ENCODE measurements around the gene PDCD10.

Gene PDCD10

DNA sequence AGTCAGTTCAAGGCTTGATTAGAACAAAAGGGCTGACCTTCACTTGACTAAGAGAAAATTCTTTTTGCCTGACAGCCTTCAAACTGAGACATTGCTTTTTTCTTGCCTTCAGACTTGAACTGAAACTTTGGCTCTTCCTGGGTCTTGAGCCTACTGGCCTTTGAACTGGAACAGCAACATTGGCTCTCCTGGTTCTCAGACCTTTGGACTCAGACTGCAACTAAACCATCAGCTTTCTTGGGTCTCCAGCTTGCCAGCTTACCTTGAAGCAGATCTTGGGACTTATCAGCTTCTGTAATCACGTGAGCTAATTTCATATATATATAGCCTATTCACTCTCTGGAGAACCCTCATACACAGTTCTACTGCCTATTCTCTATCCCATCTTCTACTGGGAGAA is 61.5 kb downstream of the PDCD10 start:
- Histone ChIP-seq H3K9ac (ENCODE audit: low read length) (no peak overlapping the region), H3K18ac (ENCODE audit: low read length) (no peak overlapping the region), H4K8ac (ENCODE audit: low read depth, low read length) (no peak overlapping the region), H3K4me1 (ENCODE audit: control insufficient read depth in 1 of 2, insufficient read depth in 2 of 2, low read length in 2 of 2) (no peaks in the 10 kb centered on the region), H3K4me2 (ENCODE audit: low read length) (peak overlapping the region; percentile 30), H2BK5ac (ENCODE audit: low read depth, low read length, poor library complexity) (no peak overlapping the region), H3K79me1 (ENCODE audit: low read length) (no peaks in the 10 kb centered on the region), H3K27me3 (ENCODE audit: insufficient read depth, low read length) (no peaks in the 10 kb centered on the region), H2BK12ac (ENCODE audit: low read length) (no peak overlapping the region), H3K27ac (ENCODE audit: low read depth, low read length) (no peak overlapping the region), H4K12ac (ENCODE audit: low read depth, low read length) (no peak overlapping the region), H2AFZ (ENCODE audit: insufficient read depth, low read length, poor library complexity) (no peak overlapping the region), H4K91ac (ENCODE audit: low read depth, low read length) (no peak overlapping the region), H3K79me2 (ENCODE audit: control insufficient read depth, insufficient read depth, low read length, poor library complexity) (no peaks in the 10 kb centered on the region), H3K9me3 (ENCODE audit: insufficient read depth, low read depth, low read length) (no peaks in the 10 kb centered on the region), H2AK5ac (ENCODE audit: low read length) (no peak overlapping the region), H3K4me3 (ENCODE audit: low read depth, low read length) (no peak overlapping the region), H2BK120ac (ENCODE audit: insufficient read depth, low read length, poor library complexity) (no peak overlapping the region), H3K4ac (ENCODE audit: low read depth, low read length) (no peak overlapping the region), H3K36me3 (ENCODE audit: control insufficient read depth in 1 of 2, insufficient read depth in 2 of 2, low read length in 2 of 2) (peaks cover 3 to 8% of the 10 kb centered on the region in 2 experiments), H3K23ac (ENCODE audit: low read length) (no peak overlapping the region), H3K14ac (ENCODE audit: low read length) (no peak overlapping the region)
- WGBS (ENCODE audit: extremely low coverage, insufficient coverage, insufficient read length) = no CpG with 5 or more reads among the region's 1 CpG
- no peak for DNase-seq

DNA sequence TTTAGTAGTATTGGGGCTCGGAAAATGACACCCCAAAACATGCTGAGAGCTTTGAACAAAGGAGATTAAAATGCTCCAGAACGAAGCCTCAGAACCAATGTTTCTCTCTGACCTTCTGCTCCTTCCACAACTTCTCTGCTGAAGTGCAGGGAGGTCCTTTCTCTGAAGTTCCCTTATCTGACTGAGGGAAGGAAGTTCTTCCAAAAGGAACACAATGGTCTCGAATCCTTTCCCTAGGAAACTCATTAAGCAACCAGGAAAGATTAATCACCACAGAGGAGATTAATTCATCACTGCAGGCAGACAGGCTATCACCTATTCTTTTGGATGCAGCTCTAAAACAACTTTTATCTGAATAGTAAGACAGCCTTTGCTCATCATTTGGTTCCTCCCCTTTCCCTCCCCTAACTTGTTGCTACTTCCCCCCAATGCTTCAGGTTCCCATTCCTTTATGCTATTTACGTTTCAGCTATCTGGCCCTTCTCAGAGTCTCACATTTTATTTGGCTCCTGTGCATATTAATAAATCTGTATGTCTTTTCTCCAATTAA is 62.7 kb downstream of the PDCD10 start:
- H4K8ac ChIP-seq (ENCODE audit: low read depth, low read length) = no peak overlapping the region
- peaks cover 3 to 8% of the 10 kb centered on the region in 2 experiments for H3K36me3 ChIP-seq (ENCODE audit: control insufficient read depth in 1 of 2, insufficient read depth in 2 of 2, low read length in 2 of 2)
- H3K4me3 ChIP-seq (ENCODE audit: low read depth, low read length) = no peak overlapping the region
- no peaks in the 10 kb centered on the region for H3K9me3 ChIP-seq (ENCODE audit: insufficient read depth, low read depth, low read length)
- H3K4me1 ChIP-seq (ENCODE audit: control insufficient read depth in 1 of 2, insufficient read depth in 2 of 2, low read length in 2 of 2) = no peaks in the 10 kb centered on the region
- DNase-seq = no peak
- H3K18ac ChIP-seq (ENCODE audit: low read length) = no peak overlapping the region
- H3K14ac ChIP-seq (ENCODE audit: low read length) = no peak overlapping the region
- H4K12ac ChIP-seq (ENCODE audit: low read depth, low read length) = no peak overlapping the region
- no peak overlapping the region for H3K4ac ChIP-seq (ENCODE audit: low read depth, low read length)
- no peak overlapping the region for H3K23ac ChIP-seq (ENCODE audit: low read length)
- no peak overlapping the region for H2BK12ac ChIP-seq (ENCODE audit: low read length)
- no CpG with 5 or more reads among the region's 4 CpGs for WGBS (ENCODE audit: extremely low coverage, insufficient coverage, insufficient read length)
- no peak overlapping the region for H2BK120ac ChIP-seq (ENCODE audit: insufficient read depth, low read length, poor library complexity)
- H3K27me3 ChIP-seq (ENCODE audit: insufficient read depth, low read length) = no peaks in the 10 kb centered on the region
- no peak overlapping the region for H3K4me2 ChIP-seq (ENCODE audit: low read length)
- no peak overlapping the region for H4K91ac ChIP-seq (ENCODE audit: low read depth, low read length)
- no peak overlapping the region for H3K9ac ChIP-seq (ENCODE audit: low read length)
- no peak overlapping the region for H2BK5ac ChIP-seq (ENCODE audit: low read depth, low read length, poor library complexity)
- no peaks in the 10 kb centered on the region for H3K79me1 ChIP-seq (ENCODE audit: low read length)
- no peaks in the 10 kb centered on the region for H3K79me2 ChIP-seq (ENCODE audit: control insufficient read depth, insufficient read depth, low read length, poor library complexity)
- no peak overlapping the region for H3K27ac ChIP-seq (ENCODE audit: low read depth, low read length)
- H2AK5ac ChIP-seq (ENCODE audit: low read length) = no peak overlapping the region
- no peak overlapping the region for H2AFZ ChIP-seq (ENCODE audit: insufficient read depth, low read length, poor library complexity)

DNA sequence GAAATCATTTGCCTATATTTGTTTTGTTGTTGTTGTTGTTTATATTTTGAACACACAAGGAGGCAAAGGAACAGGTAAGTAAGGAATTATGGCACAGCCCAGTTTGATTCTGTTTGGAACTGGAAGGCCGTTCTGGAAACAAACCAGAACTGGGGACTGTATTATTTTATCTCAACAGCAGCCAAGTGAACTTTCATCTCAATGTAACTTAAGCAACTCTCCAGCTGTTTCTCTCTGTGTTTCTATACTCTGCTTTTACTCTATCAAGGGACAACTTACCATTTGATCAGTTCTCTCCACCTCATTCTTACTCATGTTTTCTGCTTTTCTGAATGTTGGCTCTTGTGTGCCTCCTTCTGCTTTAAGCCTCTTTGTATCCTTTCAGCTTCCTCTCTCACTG is 65.0 kb downstream of the PDCD10 start:
- Histone ChIP-seq H3K4me3 (ENCODE audit: low read depth, low read length) (no peak overlapping the region), H3K9ac (ENCODE audit: low read length) (no peak overlapping the region), H2BK120ac (ENCODE audit: insufficient read depth, low read length, poor library complexity) (no peak overlapping the region), H3K4me1 (ENCODE audit: control insufficient read depth in 1 of 2, insufficient read depth in 2 of 2, low read length in 2 of 2) (no peaks in the 10 kb centered on the region), H3K27ac (ENCODE audit: low read depth, low read length) (no peak overlapping the region), H3K4ac (ENCODE audit: low read depth, low read length) (no peak overlapping the region), H4K91ac (ENCODE audit: low read depth, low read length) (no peak overlapping the region), H2BK12ac (ENCODE audit: low read length) (no peak overlapping the region), H3K18ac (ENCODE audit: low read length) (no peak overlapping the region), H4K8ac (ENCODE audit: low read depth, low read length) (no peak overlapping the region), H3K4me2 (ENCODE audit: low read length) (no peak overlapping the region), H2BK5ac (ENCODE audit: low read depth, low read length, poor library complexity) (no peak overlapping the region), H2AFZ (ENCODE audit: insufficient read depth, low read length, poor library complexity) (no peak overlapping the region), H3K79me2 (ENCODE audit: control insufficient read depth, insufficient read depth, low read length, poor library complexity) (no peaks in the 10 kb centered on the region), H4K12ac (ENCODE audit: low read depth, low read length) (no peak overlapping the region), H3K9me3 (ENCODE audit: insufficient read depth, low read depth, low read length) (no peaks in the 10 kb centered on the region), H2AK5ac (ENCODE audit: low read length) (no peak overlapping the region), H3K14ac (ENCODE audit: low read length) (no peak overlapping the region), H3K23ac (ENCODE audit: low read length) (no peak overlapping the region), H3K27me3 (ENCODE audit: insufficient read depth, low read length) (no peaks in the 10 kb centered on the region), H3K36me3 (ENCODE audit: control insufficient read depth in 1 of 2, insufficient read depth in 2 of 2, low read length in 2 of 2) (peaks cover 0 to 5% of the 10 kb centered on the region in 2 experiments), H3K79me1 (ENCODE audit: low read length) (no peaks in the 10 kb centered on the region)
- DNase-seq = no peak
- no CpG with 5 or more reads among the region's 1 CpG for WGBS (ENCODE audit: extremely low coverage, insufficient coverage, insufficient read length)

DNA sequence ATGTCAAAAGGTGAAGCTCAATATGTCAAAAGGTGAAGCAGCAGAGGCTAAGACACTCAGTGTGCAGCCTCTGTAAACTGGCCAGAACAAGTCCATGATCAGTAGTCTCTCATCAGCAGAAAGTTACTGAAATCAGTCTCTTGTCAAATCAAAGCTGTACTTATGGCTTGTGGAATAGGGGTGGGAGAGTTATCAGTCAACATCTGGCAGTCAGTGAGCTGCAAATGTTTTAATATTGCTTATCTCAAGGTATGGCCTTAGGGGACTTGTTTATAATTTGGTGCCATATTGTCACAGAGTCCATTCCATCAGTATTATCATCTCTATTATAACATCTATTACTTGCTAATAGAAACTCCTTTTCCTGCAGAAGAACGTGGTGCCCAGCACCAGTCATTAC is 66.0 kb downstream of the PDCD10 start:
- Histone ChIP-seq H2BK120ac (ENCODE audit: insufficient read depth, low read length, poor library complexity) (no peak overlapping the region), H4K8ac (ENCODE audit: low read depth, low read length) (no peak overlapping the region), H2AFZ (ENCODE audit: insufficient read depth, low read length, poor library complexity) (no peak overlapping the region), H3K9ac (ENCODE audit: low read length) (no peak overlapping the region), H3K27me3 (ENCODE audit: insufficient read depth, low read length) (no peaks in the 10 kb centered on the region), H3K79me2 (ENCODE audit: control insufficient read depth, insufficient read depth, low read length, poor library complexity) (no peaks in the 10 kb centered on the region), H3K23ac (ENCODE audit: low read length) (no peak overlapping the region), H3K4me3 (ENCODE audit: low read depth, low read length) (no peak overlapping the region), H4K91ac (ENCODE audit: low read depth, low read length) (no peak overlapping the region), H3K18ac (ENCODE audit: low read length) (no peak overlapping the region), H4K12ac (ENCODE audit: low read depth, low read length) (no peak overlapping the region), H2BK12ac (ENCODE audit: low read length) (no peak overlapping the region), H3K36me3 (ENCODE audit: control insufficient read depth in 1 of 2, insufficient read depth in 2 of 2, low read length in 2 of 2) (peaks cover 0 to 5% of the 10 kb centered on the region in 2 experiments), H2BK5ac (ENCODE audit: low read depth, low read length, poor library complexity) (no peak overlapping the region), H2AK5ac (ENCODE audit: low read length) (no peak overlapping the region), H3K4me1 (ENCODE audit: control insufficient read depth in 1 of 2, insufficient read depth in 2 of 2, low read length in 2 of 2) (no peaks in the 10 kb centered on the region), H3K9me3 (ENCODE audit: insufficient read depth, low read depth, low read length) (no peaks in the 10 kb centered on the region), H3K27ac (ENCODE audit: low read depth, low read length) (no peak overlapping the region), H3K4ac (ENCODE audit: low read depth, low read length) (no peak overlapping the region), H3K79me1 (ENCODE audit: low read length) (no peaks in the 10 kb centered on the region), H3K14ac (ENCODE audit: low read length) (no peak overlapping the region), H3K4me2 (ENCODE audit: low read length) (no peak overlapping the region)
- no CpG with 5 or more reads among the region's 1 CpG for WGBS (ENCODE audit: extremely low coverage, insufficient coverage, insufficient read length)
- no peak for DNase-seq
